ENCODE results near the gene UBE2Q2. TPM values are rescaled to one million over a fixed set of nuclear protein-coding genes. Genes with fewer than 3 reads are reported as not detected.
"Not testable (repeated sequence)": the region's sequence is repeated elsewhere in the genome, so short reads cannot be mapped to it uniquely, and the experiment has no call there.

Gene UBE2Q2
- total RNA-seq: 68.8 and 69.1 TPM in 2 replicates

DNA sequence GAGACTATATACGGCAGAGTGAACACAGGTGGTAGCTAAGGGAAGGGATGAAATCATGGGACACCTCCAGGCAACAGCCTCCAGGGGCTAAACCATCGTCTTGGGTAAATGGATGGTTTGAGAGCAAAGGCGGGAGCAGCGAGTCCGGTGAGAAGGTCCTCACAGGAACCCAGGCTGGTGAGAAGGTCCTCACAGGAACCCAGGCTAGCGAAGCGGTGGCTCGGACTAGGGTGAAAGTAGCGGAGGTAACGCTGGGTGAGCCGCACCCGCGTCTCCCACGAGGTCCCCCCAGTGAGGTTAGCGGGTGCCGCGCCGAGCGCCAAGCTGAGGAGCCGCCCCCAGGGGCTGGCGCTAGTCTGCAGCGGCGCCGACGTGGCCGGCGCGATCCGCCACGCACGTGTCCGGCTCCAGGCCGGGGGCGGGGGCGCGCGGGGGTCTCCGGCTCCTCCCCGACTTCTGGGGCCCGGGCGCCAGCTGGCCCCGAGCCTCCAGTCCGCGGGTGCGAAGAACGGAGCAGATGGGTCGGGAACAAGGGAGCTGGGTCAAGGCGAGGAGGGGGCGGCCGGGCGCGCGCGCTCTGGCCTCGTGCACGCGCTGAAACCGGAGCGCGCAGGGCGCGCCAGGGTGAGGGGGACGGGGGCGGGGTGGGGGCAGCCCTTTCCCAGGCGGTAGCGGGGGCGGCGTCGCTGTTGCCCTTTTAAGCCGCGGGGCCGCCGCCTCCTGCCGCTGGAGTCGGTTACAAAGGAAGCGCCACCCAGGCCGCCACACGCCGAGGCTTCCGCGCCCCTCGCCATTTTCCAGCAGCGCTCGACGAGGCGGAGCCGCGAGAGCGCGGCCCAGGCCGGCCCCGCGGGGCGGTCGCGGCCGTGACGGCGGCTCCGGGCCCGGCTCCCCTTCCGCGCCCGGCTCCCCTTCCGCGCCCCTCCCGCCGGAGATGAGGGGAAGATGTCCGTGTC lies at the start of gene UBE2Q2:
Gene UBE2Q2, plus strand, starts transcription at position 726 of the 956 bp plus-strand sequence. Its CDS starts 220 bp downstream, at position 946.
- DNase-seq: peak; percentile 80

DNA sequence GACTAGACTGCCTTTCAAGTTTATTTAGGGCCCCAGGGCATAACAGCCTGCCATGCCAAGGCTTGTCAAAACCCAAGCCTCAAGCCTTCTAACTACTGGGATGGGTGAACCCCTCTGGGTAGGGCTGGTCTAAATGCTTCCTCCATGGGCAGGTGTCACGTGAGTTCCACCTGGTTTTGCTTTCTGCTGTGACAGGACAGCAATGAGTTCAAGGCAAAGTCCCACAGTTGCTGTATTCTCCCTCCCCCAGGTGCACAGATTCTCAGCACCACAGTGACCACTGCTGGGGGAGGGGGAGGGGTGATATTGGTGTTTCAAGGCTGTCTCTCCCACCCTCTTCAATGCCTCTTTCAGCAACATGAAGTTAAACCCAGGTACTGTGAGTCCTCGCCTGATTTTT lies 46.9 kb upstream of the UBE2Q2 start:
- no peak for DNase-seq

DNA sequence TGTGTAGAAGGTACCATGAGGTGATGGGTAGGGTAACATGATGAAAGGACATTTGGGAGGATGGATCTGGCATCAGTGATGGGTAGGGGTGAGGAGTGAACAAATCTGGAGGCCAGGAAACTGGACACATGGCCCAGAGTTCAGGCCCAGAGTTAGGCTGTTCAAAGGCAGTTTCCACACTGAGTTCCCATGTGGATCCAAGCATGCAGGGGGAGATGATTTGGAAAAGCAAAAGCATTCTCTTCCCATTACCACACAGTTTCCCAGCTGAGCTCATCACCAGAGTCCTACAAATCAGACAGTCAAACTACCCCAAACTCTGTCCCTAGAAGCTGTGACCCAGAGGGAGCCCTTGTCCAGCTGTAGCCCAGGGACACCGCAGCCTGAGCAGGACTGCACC lies 46.1 kb upstream of the UBE2Q2 start:
- DNase-seq: not testable (repeated sequence)

DNA sequence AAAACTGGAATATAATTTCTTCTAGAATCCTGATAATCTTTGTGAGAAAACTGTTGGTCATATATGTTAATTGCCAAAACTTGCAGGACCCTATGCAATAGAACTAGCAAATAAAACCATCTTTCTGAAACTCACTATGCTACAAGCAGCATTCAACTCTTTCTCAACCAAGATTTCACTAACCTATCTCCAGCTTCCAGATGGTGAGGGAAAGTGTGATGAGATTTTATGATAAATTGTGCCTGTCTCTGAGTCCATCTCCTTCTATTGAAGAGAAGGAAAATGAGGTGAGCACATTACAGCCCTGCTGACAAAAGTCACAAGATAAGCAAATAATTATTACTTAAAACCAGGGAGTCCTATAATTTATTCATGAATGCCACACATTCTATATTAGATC lies 44.1 kb upstream of the UBE2Q2 start:
- no peak for DNase-seq

DNA sequence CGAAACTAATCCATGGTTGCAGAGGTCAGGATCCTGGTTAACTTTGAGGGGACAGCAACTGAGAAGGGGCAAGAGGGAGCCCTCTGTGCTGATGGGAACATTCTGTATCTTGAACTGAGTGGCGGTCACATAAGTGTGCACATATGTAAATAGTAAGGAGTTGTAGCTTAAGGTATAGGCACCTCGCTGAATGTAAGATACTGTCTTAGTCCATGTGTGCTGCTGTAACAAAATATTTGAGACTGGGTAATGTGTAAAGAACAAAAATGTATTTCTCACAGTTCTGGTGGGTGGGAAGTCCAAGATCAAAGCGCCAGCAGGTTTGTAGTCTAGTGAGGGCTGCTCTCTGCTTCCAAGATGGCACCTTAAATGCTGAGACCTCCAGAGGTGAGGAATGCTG lies 42.8 kb upstream of the UBE2Q2 start:
- not testable (repeated sequence) for DNase-seq

DNA sequence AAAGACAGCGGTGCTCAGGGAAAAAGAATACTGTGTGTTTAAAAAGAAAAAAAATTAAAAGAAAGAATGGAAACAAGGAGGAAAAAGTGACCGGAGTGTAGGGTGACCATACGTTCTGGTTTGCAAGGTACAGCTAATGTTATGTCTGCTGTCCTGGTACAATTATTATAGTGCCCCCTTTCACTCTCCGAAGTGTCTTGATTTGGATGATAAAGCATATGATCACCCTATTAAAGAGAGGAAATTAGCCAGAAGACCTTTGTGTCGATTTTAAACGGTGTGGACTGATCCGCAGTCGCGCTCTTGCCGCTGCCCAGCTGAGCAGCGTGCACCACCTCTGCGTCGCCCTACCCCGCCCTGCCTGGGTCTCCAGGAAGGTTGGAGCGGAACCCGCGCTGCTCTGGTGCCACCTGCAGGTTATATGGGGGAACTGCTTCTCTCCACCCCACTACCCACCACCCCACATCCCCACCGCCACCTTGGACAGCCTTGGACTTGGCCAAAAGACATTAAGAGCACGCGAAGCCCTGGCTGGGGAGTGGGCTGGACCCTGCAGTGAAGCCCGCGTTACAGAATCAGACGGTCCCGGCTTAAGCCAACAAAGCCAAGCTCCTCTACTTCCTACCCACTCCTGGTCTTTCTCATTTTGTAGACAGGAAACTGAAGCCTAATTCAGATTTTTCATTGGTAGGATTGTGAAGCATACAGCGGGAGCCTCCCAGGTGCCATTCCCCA lies 41.2 kb upstream of the UBE2Q2 start:
- DNase-seq: peak; percentile 78

DNA sequence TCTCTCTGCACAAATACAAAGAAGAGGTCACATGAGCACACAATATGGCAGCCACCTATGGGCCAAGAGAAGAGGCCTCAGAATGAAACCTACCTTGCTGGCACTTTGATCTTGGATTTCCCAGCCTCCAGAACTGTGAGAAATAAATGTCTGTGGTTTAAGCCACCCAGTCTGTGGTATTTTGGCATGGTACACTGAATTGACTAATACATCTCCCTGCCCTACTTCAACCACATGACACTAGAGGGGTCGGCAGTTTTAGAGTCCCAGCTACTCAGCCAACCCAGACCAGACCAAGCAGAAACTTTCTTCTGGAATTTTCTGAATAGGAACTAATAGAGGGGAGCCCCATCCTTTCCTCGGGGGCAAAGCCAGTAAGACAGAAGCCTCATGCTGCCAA lies 35.8 kb upstream of the UBE2Q2 start:
- not testable (repeated sequence) for DNase-seq

DNA sequence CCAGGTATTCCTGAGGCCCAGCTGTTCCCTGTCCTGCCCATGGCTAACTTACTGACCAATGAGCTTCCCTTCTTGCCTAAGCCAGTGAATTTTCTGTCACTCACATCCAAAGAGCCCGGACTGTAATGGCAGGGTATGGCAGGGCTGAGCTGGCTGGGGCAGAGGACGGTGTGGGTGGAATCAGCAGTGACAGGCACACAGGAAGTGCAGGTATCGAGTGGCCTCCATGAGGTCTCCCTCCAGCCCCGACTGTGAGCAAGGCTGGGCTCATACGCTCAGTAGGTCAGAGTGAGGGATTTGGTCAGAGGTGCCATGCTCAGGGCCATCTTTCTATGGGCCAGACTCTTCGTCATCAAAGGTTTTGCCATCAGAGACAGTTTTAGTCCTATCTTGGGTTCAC lies 35.2 kb upstream of the UBE2Q2 start:
- not testable (repeated sequence) for DNase-seq

DNA sequence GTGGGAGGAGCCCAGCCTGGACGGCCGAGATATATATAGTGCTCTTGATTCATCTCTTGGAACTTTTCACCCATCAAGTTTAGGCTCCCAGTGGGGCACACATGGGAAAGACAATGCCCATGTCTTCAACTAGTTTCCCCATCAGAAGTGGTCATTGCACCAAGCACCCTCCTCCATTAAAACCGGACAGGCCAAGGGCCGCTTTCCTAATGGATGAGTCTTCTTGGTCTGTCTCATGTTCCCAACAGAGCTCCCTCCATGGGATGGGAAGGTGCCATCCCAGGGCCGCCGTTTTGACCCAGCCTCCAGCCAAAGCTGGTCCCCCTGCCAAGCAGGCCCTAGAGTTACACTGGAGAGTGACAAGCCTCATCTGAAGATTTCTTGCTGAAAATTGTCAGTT lies 34.7 kb upstream of the UBE2Q2 start:
- DNase-seq: no peak

DNA sequence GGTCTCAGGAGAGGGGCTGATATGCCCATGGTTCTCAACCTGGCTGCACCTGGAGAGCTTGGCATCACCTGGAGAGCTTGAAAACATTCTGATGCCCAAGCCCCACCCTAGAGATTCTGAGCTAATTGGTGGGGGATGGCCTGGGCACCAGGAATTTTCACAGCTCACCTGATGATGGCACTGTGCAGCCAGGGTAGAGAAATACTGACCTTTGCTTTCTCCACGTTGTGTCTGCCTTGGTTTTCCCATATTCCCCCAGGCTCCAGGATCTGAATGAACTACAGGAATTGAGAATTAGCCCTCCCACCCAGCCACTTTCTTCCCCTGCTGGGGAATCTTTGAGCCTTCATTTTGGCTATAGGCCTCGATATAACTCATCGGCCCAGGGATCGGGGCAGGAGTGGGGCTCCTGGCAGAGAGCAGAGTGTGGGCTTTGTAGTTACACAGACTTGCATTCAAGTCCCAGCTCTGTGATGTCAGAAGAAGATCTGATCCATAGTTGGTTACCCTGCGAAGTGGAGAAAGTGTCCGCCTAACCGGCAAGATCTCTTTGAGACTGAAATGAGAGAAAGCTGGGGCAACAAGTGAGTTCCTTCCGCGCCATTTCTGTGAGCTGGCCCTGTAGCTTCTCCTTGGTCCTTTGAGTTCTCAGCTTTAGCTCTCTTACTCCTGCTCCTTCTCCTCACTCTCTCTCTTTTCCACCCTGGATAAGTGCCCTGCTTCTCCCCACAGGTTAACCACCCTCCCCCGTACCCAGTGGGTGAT lies 33.1 kb upstream of the UBE2Q2 start:
- peak; percentile 67 for DNase-seq

DNA sequence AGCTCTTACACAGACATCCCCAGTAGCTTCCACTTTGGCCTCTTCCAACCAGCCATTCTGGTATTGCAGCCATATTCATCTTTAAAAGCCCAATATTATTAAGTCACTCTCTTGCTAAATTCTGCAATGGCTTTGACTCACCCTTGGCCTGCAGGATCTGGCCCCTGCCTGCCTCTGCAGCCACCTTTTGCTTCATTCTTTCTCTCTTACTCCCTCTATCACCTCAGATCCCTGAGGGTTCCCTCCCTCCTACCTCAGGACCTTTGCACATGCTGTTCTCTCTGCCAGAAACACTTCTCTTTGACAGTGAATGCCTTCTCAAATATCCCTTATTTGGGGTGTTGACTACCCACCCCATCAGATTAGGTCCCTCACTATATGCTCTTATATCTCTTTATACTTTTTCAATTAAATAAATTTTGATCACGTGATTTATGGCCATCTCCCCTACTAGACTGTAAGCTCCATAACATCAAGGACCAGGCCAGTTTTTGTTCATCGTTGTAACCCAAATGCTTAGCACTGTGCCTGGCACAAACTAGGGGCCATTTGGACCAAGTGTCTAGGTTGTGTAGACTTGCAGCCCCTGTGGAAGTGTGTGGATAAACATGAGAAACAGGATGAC lies 32.3 kb upstream of the UBE2Q2 start:
- DNase-seq: no peak

DNA sequence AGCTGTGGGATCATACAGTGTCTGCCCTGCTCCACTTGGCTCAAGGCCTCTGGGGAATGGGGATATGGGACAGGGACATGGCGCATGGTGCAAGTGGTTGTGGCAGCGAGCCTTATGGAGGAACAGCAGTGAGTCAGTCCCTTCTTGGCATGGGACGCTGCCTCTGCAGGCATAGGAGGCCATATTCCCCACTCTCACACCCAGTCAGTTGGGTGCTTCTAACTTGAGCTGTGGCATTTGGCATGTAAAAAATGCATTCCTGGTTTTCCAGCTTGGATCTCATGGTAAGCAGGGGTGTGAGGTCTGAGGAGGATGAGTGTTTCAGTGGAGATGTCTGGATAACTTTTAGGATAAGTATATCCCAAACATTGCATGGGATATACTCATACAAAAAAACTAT lies 31.6 kb upstream of the UBE2Q2 start:
- DNase-seq: no peak

DNA sequence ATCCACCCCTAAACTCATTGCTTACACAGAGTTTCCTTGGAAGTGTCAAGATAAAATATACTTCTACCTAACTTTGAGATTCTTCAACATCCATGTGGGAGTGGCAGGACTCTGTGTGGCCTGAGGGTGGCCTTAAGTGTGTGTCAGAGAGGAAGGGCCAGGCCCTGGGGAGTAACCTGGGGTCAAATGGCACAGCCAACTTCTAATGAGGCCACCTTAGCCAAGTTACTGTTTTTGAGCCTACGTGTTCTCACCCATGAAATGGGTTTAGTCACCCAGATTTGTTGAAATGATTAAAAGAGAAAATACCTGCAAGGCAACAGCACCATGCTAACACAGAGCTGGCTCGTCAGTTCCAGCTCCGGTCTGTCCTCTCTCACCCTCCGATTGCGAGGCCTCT lies 28.5 kb upstream of the UBE2Q2 start:
- no peak for DNase-seq

DNA sequence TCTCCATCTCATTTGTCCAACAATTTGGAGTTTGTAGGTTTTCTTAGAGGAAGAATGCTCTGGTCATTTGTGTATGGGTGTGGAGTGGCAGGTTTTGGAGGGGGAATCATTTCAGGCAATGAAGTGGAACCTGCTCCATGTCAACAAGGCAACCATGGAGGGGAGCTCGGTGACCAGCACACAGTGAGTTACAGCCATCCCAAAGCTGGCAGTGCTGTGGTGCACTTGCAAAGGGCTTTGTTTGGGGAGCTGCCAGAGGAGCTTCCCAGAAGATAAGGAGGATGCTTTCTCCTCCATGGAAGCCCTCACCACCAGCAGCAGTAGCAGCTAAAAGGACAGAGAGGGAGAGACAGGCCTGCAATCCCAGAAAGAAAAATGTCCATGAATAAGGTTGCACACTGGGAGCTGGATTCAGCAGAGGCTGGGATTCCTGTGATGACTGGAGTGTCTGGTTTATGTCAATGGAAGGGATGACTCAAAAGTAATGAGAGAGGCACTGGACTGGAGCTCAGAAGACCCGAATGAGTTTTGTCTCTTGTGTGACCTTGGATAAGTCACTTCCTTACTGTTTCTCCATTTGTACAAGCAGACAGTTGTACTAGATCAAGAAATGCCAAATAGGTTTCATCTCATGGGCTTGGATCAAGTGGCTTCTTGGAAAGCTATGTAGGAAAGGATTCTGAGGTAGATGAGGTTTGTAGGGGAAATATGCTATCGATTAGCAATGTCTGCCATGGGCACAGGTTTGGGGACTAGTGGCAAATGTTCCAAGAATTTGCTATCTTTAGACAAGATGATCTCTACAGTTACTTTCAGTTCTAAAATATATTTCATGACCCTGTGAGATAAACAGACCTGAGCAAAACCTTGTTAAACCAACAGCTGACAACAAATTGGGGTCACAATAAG lies 27.2 kb upstream of the UBE2Q2 start:
- no peak for DNase-seq

DNA sequence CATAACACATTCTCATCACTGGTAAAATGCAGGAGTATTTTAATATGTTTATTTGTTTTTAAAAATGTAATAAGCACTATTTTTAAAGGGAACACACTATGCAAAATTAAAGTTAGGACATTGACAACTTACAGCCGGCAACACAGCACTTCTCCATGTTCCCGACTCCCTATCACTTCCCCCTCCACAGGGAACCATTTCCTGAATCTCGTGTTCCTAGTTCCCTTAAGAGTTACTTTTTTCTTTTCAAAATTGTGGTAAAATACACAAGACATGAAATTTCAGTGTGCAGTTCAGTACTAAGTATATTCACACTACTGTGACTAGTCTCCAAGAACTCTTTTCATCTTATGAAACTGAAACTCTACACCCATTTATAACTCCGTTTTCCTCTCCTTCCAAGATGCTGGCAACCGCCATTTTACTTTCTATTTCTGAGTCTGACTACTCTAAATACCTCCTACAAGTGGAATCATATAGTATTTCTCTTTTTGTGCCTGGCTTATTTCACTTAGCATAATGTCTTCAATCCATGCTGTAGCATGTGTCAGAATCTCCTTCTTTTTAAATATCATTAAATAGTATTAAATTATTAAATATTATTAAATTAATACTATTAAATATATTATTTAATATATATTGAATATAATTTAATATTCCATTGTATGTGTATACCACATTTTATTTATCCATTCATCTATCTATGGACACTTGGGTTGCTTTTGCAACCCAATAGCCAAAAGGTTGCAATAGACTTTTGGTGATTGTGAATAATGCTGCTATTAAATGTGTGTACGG lies 25.9 kb upstream of the UBE2Q2 start:
- DNase-seq: peak; percentile 43

DNA sequence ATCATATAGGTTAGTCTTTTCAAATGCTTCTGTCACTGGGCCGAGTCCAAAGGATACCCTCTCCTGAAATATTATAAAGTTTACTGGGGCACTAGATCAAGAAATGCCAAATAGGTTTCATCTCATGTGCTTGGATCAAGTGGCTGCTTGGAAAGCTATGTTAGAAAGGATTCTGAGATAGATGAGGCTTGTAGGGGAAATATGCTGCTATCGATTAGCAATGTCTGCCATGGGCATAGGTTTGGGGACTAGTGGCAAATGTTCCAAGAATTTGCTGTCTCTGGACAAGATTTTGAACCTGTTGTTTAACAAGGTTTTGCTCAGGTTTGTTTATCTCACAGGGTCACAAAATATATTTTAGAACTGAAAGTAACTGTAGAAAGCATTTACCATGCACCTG lies 23.0 kb upstream of the UBE2Q2 start:
- DNase-seq: no peak

DNA sequence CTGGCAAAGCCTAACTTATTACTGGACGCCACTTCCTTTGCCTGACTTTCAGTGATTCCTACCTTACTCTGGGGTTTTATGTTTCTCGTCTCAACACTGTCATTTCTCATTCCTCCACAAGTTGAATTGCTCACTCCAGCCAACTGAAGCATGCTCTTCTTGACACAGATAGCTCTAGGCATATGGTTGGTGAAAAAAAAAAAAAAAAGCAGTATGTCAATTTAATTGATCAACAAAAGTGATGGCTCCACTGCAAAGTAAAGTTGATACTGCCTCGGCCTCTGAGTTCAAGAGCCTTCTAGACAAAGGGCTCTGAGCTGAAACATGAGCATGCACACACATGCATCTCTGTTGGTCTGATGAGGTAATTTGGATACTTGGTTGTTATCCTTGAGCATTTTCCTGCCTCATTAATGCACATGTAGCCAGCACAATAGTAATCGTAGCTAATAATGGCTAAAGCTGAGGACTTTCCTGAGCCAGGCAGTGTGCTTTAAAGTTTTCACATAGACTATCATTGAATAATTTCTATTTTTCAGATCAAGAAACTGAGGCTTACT lies 21.4 kb upstream of the UBE2Q2 start:
- DNase-seq: no peak

DNA sequence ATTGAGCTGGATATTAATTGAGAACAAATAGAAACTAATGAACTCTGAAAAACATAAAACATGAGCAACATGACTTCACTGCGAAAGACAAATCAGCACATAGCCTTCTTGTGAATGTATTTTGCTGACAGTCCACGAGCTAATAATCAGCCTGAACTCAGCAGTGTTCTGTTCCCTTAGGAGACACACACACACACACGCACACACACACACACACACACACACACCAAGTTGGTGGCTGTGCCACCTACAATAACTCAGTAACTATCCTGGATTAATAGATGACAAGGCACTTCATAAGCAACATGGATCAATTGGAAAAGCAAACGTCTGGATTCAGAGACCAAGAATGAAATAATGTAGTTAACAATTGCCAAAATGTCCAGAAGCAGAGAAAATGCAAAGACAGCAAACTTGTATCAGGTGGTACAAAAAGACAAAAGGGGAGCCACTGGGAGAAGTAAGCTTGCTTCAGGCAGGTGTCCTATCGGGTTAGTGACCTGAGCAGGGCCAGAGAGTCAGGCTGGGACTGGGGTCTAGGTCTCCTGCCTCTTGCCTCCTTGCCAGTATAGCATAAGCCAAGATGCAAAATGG lies 20.5 kb upstream of the UBE2Q2 start:
- DNase-seq: no peak

DNA sequence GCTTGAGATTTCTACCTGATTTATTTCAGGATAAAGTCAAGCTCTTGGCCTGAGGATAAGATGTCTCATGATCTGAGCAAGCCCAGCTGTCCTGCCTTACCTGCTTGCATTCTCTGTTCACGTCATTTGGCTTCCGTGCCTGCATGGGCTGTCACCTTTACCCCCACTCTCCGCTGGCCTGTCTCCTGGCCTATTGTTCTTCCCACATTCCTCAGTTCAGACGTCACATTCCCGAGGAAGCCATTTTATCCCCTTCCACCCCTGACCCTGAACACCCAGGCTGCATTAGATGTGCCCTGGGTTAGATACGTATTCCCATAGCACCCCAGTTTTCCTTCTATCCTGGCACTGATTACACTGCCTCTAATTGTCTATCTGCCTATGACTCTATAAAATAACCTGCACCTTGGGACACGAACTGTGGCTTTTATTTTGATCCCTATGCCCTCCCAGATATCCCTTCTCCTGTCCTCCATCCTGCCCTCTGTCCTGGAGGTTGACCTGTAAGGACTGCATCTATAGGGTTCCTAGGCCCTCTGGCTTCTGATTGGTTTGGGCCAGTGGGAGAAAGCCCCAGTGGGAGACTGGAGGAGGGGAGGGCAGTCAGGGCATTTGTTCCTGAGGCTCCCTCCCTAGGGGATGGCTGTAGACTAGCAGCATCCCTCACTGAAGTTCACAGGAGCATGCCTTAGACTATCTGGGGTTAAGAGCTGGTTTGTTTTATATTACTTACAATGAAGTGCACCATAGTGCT lies 19.2 kb upstream of the UBE2Q2 start:
- DNase-seq: peak; percentile 89

All from dermis blood vessel endothelial cell (primary cell).